ENCODE measurements around the gene SYNGR3. TPM values are rescaled to one million over a fixed set of nuclear protein-coding genes. Genes with fewer than 3 reads are reported as not detected.

Gene SYNGR3
- total and polyA plus RNA-seq, 2 of the 13 experiments (the other 11 are each of a cell fraction or from before 2014, with no cell fraction given), result 0.97 to 5.7 TPM

DNA sequence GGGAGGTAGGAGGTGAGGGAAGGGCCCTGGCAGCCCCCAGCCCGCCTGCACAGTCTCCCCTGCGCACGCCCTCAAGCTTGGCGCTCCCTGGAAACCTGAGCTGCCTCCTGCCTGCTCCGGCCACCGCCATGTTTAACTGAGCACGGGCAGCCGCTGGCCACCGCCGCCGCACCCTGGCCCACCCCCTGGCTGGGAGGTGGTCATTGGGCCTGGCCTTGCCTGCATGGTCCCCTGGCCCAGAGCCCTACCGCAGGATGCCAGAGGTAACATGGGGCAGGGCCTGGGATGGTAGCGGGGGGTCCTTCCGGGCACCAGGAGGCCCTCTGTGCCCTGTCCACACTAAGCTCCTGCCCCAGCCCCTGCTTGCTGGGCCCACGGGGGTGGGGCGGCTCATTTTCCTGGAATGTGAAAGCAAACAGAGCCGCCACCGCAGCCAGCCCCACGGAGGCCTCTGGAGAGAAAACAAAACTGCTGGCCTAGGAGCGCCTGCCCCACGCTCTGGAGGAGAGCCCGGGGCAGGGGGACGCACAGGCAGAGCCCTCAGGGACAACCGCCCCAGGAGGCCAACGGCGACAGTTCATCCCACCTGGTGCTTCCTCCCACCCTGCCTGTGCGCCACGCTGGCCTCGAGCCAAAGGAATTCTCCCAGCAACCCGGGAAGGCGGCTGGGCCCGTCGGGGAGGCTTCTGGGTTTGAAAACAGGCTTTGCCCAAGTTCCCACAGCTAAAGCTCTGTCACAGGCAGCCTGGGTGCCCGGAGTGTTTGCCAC is 45.8 kb downstream of the SYNGR3 start (continued):
- TF ChIP-seq, protein P1, sequence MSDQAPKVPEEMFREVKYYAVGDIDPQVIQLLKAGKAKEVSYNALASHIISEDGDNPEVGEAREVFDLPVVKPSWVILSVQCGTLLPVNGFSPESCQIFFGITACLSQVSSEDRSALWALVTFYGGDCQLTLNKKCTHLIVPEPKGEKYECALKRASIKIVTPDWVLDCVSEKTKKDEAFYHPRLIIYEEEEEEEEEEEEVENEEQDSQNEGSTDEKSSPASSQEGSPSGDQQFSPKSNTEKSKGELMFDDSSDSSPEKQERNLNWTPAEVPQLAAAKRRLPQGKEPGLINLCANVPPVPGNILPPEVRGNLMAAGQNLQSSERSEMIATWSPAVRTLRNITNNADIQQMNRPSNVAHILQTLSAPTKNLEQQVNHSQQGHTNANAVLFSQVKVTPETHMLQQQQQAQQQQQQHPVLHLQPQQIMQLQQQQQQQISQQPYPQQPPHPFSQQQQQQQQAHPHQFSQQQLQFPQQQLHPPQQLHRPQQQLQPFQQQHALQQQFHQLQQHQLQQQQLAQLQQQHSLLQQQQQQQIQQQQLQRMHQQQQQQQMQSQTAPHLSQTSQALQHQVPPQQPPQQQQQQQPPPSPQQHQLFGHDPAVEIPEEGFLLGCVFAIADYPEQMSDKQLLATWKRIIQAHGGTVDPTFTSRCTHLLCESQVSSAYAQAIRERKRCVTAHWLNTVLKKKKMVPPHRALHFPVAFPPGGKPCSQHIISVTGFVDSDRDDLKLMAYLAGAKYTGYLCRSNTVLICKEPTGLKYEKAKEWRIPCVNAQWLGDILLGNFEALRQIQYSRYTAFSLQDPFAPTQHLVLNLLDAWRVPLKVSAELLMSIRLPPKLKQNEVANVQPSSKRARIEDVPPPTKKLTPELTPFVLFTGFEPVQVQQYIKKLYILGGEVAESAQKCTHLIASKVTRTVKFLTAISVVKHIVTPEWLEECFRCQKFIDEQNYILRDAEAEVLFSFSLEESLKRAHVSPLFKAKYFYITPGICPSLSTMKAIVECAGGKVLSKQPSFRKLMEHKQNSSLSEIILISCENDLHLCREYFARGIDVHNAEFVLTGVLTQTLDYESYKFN (CRISPR knock-in tag; conservative IDR thresholded peaks at IDR 0.05), result peak; percentile 91
- TF ChIP-seq FOXM1 (CRISPR knock-in tag; IDR thresholded peaks at IDR 0.05) (no peak), SIX4 (CRISPR knock-in tag; IDR thresholded peaks at IDR 0.05) (peak; percentile 62; the same call in 1 of the 2 replicates), KDM3A (CRISPR knock-in tag; IDR thresholded peaks at IDR 0.05; ENCODE audit: low read depth) (peak; percentile 71; the same call in 1 of the 2 replicates), ZNF256 (CRISPR knock-in tag; conservative IDR thresholded peaks at IDR 0.05) (no peak), XRCC5 (optimal IDR thresholded peaks at IDR 0.05; ENCODE audit: low read length) (peak; percentile 47), NRL (CRISPR knock-in tag; IDR thresholded peaks at IDR 0.05; ENCODE audit: borderline replicate concordance) (0 out of 2 replicates have a peak, but pooled peaks have one; percentile 9), ZMYM3 (CRISPR knock-in tag; IDR thresholded peaks at IDR 0.05) (peak; percentile 12; the same call in 1 of the 2 replicates), STAT5B (CRISPR knock-in tag; IDR thresholded peaks at IDR 0.05) (no peak), BRD4 (CRISPR knock-in tag; IDR thresholded peaks at IDR 0.05) (peak; percentile 84), ZNF776 (CRISPR knock-in tag; IDR thresholded peaks at IDR 0.05) (peak; percentile 91), PTBP1 (IDR thresholded peaks at IDR 0.05; ENCODE audit: low read depth, low read length, poor library complexity, severe bottlenecking) (no peak), ZNF546 (CRISPR knock-in tag; conservative IDR thresholded peaks at IDR 0.05) (peak; percentile 8; the same call in 1 of the 2 replicates), DNMT1 (CRISPR knock-in tag; IDR thresholded peaks at IDR 0.05) (0 out of 2 replicates have a peak, but pooled peaks have one; percentile 81), ZNF33B (CRISPR knock-in tag; IDR thresholded peaks at IDR 0.05) (no peak), HES4 (CRISPR knock-in tag; IDR thresholded peaks at IDR 0.05; ENCODE audit: borderline replicate concordance) (no peak)
- TF ChIP-seq, protein P2, sequence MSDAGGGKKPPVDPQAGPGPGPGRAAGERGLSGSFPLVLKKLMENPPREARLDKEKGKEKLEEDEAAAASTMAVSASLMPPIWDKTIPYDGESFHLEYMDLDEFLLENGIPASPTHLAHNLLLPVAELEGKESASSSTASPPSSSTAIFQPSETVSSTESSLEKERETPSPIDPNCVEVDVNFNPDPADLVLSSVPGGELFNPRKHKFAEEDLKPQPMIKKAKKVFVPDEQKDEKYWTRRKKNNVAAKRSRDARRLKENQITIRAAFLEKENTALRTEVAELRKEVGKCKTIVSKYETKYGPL (CRISPR knock-in tag; IDR thresholded peaks at IDR 0.05), result peak; percentile 47; the same call in 1 of the 2 replicates
- TF ChIP-seq, protein P3, sequence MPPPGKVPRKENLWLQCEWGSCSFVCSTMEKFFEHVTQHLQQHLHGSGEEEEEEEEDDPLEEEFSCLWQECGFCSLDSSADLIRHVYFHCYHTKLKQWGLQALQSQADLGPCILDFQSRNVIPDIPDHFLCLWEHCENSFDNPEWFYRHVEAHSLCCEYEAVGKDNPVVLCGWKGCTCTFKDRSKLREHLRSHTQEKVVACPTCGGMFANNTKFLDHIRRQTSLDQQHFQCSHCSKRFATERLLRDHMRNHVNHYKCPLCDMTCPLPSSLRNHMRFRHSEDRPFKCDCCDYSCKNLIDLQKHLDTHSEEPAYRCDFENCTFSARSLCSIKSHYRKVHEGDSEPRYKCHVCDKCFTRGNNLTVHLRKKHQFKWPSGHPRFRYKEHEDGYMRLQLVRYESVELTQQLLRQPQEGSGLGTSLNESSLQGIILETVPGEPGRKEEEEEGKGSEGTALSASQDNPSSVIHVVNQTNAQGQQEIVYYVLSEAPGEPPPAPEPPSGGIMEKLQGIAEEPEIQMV (CRISPR knock-in tag; IDR thresholded peaks at IDR 0.05; ENCODE audit: low read depth), result no peak
- TF ChIP-seq, protein P4, sequence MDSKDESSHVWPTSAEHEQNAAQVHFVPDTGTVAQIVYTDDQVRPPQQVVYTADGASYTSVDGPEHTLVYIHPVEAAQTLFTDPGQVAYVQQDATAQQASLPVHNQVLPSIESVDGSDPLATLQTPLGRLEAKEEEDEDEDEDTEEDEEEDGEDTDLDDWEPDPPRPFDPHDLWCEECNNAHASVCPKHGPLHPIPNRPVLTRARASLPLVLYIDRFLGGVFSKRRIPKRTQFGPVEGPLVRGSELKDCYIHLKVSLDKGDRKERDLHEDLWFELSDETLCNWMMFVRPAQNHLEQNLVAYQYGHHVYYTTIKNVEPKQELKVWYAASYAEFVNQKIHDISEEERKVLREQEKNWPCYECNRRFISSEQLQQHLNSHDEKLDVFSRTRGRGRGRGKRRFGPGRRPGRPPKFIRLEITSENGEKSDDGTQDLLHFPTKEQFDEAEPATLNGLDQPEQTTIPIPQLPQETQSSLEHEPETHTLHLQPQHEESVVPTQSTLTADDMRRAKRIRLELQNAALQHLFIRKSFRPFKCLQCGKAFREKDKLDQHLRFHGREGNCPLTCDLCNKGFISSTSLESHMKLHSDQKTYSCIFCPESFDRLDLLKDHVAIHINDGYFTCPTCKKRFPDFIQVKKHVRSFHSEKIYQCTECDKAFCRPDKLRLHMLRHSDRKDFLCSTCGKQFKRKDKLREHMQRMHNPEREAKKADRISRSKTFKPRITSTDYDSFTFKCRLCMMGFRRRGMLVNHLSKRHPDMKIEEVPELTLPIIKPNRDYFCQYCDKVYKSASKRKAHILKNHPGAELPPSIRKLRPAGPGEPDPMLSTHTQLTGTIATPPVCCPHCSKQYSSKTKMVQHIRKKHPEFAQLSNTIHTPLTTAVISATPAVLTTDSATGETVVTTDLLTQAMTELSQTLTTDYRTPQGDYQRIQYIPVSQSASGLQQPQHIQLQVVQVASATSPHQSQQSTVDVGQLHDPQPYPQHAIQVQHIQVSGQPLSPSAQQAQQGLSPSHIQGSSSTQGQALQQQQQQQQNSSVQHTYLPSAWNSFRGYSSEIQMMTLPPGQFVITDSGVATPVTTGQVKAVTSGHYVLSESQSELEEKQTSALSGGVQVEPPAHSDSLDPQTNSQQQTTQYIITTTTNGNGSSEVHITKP (CRISPR knock-in tag; IDR thresholded peaks at IDR 0.05; ENCODE audit: low read depth), result peak; percentile 52; the same call in 1 of the 2 replicates

All from HepG2 (cell line).